ENCODE data around the gene OR2A12. TPM values are rescaled to one million over a fixed set of nuclear protein-coding genes. Genes with fewer than 3 reads are reported as not detected.
"Not testable (repeated sequence)": the region's sequence is repeated elsewhere in the genome, so short reads cannot be mapped to it uniquely, and the experiment has no call there.

OR2A12 gene, protein sequence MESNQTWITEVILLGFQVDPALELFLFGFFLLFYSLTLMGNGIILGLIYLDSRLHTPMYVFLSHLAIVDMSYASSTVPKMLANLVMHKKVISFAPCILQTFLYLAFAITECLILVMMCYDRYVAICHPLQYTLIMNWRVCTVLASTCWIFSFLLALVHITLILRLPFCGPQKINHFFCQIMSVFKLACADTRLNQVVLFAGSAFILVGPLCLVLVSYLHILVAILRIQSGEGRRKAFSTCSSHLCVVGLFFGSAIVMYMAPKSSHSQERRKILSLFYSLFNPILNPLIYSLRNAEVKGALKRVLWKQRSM
- not detected in 2 replicates for total RNA-seq (2014; rRNA removed; shearing (Covaris generic); ENCODE audit: low replicate concordance)

DNA sequence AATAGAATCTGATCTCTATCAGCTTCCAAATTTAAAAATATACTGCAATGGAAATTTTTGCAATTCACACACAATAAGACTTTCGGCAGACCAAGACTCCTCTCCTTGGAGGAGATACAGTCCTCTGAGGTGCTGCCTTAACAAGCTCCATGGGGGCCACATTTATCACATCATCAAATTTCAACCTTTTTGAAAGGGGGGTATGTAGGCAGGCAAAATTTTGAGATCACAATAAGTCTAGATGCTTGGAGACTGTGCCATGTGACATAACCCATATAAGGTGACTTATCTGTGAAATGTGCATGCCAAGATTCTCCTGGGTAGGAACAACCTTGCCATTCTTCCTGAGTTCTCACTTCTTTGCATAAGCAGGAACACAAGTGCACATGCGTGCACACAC is at the start of gene OR2A12:
Gene OR2A12, plus strand, starts transcription at position 301 of the 400 bp plus-strand sequence. CDS start 8,830 bp downstream, outside the sequence.
- H3K9me3 ChIP-seq: no peaks in the 10 kb centered on the region
- DNase-seq: no peak
- no peaks in the 10 kb centered on the region for H3K36me3 ChIP-seq
- H3K27me3 ChIP-seq: no peaks in the 10 kb centered on the region
- no peak within 1 kb of the TSS for H3K4me3 ChIP-seq

DNA sequence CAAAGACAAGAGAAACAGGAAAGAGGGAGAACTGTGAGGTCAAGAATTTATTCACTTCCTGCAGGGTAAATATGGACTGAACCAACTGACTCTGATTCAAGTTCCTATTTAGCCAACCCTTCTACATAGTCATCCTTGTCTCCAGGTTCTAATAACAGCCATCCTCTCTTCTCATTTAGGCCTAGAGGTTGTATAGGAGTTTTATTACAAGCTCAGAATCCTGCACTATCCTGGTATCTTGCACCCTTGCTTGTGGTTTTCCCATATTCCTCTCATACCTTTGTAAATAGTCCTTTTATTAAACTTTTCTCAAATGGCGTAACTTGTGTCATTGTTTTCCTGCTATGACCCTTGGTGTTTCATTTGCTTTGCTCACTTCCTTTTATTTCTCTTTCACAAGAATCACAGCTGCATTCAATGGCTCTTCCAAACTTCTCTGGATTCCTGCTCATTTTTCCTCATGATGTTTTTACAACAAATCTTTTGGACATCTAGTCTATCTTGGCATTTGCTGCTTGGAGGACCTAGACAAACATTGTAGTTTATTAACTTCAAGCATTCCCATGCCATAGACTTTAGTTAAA is 49.7 kb upstream of the OR2A12 start:
- H3K4me3 ChIP-seq: no peak overlapping the region
- no peaks in the 10 kb centered on the region for H3K36me3 ChIP-seq
- no peak for DNase-seq
- H3K27me3 ChIP-seq: no peaks in the 10 kb centered on the region
- H3K9me3 ChIP-seq: no peaks in the 10 kb centered on the region

DNA sequence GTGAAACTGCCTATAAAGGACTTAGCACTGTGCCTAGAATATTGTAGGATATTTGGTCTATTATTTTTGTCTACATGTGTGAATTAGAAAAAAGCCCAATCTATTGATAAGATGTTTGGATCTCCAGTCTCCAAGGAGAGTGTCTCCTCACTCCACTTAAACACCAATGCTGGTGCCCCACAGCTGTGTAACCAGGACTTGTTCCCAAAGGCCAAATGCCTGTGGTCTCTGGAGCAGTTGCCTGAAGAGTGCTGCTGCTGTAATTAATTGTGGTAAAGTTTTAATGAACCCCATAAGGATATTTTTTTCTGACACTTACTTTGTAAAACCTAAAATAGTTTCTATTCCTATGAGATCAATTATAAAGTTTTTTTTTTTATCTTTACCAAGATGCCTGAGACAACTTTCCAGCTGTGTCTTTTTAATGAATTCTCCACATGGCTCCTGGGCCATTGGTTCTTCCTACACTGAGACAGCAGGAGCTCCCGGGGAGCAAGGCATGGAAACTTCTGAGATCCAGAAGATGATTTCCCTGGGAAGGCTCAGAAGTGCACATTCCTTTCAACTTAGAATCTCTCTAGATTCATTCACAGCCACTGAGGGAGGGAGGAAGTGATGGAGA is 48.6 kb upstream of the OR2A12 start:
- no peaks in the 10 kb centered on the region for H3K27me3 ChIP-seq
- H3K9me3 ChIP-seq: no peaks in the 10 kb centered on the region
- no peaks in the 10 kb centered on the region for H3K36me3 ChIP-seq
- H3K4me3 ChIP-seq: no peak overlapping the region
- no peak for DNase-seq

GRCh38 chr7:144038887-144039286 is 47.2 kb upstream of the OR2A12 start:
- DNase-seq: no peak
- Histone ChIP-seq H3K9me3 (no peaks in the 10 kb centered on the region), H3K4me3 (no peak overlapping the region), H3K36me3 (no peaks in the 10 kb centered on the region), H3K27me3 (no peaks in the 10 kb centered on the region)

DNA sequence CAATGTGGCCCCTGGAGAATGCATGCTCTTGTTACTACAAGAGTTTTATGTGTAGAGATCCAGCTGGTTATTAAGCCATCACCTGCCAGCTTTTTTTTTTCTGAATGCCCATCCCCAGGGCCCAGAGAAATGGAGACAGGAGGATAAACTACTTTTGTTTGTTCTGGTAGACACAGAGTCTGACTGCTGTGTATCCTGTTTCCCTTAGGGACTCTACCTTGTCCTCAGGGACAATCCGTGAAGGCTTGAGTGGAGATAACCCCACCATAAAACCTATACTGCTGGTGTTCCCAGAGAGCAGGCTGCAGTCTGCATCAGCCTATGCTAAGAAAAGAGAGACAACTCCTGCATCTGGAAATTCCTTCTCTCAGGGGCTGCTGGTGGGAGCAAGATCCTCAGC is 37.4 kb upstream of the OR2A12 start, which contains the start of gene OR2A5:
Gene OR2A5, plus strand, starts transcription at position 301 of the 400 bp plus-strand sequence. CDS start 1,454 bp downstream, outside the sequence.
- Histone ChIP-seq H3K4me3 (no peak within 1 kb of the TSS), H3K36me3 (no peaks in the 10 kb centered on the region), H3K27me3 (no peaks in the 10 kb centered on the region), H3K9me3 (no peaks in the 10 kb centered on the region)
- DNase-seq: no peak

GRCh38 chr7:144049491-144049890 is 36.6 kb upstream of the OR2A12 start:
- H3K36me3 ChIP-seq: no peaks in the 10 kb centered on the region
- peak; percentile 30 for DNase-seq
- peaks cover 4% of the 10 kb centered on the region; the same call in 1 of the 2 replicates for H3K9me3 ChIP-seq
- no peaks in the 10 kb centered on the region for H3K27me3 ChIP-seq
- no peak overlapping the region for H3K4me3 ChIP-seq

GRCh38 chr7:144050093-144050492 is 36.0 kb upstream of the OR2A12 start:
- Histone ChIP-seq H3K9me3 (peaks cover 4% of the 10 kb centered on the region; the same call in 1 of the 2 replicates), H3K27me3 (no peaks in the 10 kb centered on the region), H3K36me3 (no peaks in the 10 kb centered on the region), H3K4me3 (no peak overlapping the region)
- DNase-seq: peak; percentile 58

- H3K27me3 ChIP-seq, H3K36me3 ChIP-seq, H3K4me3 ChIP-seq, DNase-seq, H3K9me3 ChIP-seq: not testable (repeated sequence)
Measured at GRCh38 chr7:144050884-144051283, 35.2 kb upstream of the OR2A12 start.

- no peaks in the 10 kb centered on the region for H3K27me3 ChIP-seq
- no peaks in the 10 kb centered on the region for H3K36me3 ChIP-seq
- peaks cover 4% of the 10 kb centered on the region; the same call in 1 of the 2 replicates for H3K9me3 ChIP-seq
- peak; percentile 62 for DNase-seq
- no peak overlapping the region for H3K4me3 ChIP-seq
Measured at GRCh38 chr7:144057954-144058353, 28.1 kb upstream of the OR2A12 start.

DNA sequence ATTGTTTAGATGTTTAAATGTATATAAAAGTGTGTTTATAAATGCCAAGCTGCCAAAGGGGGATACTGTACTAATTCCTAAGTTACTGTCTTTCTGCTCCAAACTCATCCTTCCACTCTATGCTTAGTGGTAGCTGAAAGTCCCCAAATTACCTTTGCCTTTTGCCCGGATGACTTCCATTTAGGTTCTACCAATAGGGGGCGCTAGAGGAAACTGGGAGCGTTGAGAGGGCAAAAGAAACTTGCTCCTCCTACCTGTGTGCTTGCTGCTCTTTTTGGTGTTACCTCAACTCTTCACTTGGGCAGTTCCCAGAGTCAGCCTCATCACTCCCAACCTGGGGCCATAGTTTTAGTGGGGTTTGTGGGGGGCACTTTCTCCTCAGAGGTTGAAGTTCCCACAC is 22.4 kb upstream of the OR2A12 start:
- no peak overlapping the region for H3K4me3 ChIP-seq
- no peaks in the 10 kb centered on the region for H3K36me3 ChIP-seq
- no peaks in the 10 kb centered on the region for H3K9me3 ChIP-seq
- no peak for DNase-seq
- H3K27me3 ChIP-seq: no peaks in the 10 kb centered on the region

GRCh38 chr7:144069511-144069910 is 16.6 kb upstream of the OR2A12 start, which contains the start of gene OR2A25:
TSS of gene OR2A25 (plus strand) at chr7:144069811. CDS start at chr7:144074220, 4,409 bp downstream.
- no peak within 1 kb of the TSS for H3K4me3 ChIP-seq
- no peaks in the 10 kb centered on the region for H3K9me3 ChIP-seq
- no peaks in the 10 kb centered on the region for H3K36me3 ChIP-seq
- no peaks in the 10 kb centered on the region for H3K27me3 ChIP-seq
- DNase-seq: no peak

- no peak for DNase-seq
- Histone ChIP-seq H3K4me3 (no peak overlapping the region), H3K27me3 (no peaks in the 10 kb centered on the region), H3K36me3 (no peaks in the 10 kb centered on the region), H3K9me3 (no peaks in the 10 kb centered on the region)
Measured at GRCh38 chr7:144069953-144070352, 16.1 kb upstream of the OR2A12 start.

GRCh38 chr7:144074374-144074773 is 11.7 kb upstream of the OR2A12 start:
- no peaks in the 10 kb centered on the region for H3K9me3 ChIP-seq
- no peak for DNase-seq
- H3K4me3 ChIP-seq: no peak overlapping the region

GRCh38 chr7:144086730-144087129 is 652 bp downstream of the OR2A12 start:
- Histone ChIP-seq H3K27me3 (no peaks in the 10 kb centered on the region), H3K36me3 (no peaks in the 10 kb centered on the region), H3K9me3 (no peaks in the 10 kb centered on the region), H3K4me3 (no peak overlapping the region)
- no peak for DNase-seq

More at GRCh38 chr7:144074374-144074773, 11.7 kb upstream of the OR2A12 start:
- no peaks in the 10 kb centered on the region for H3K36me3 ChIP-seq
- no peaks in the 10 kb centered on the region for H3K27me3 ChIP-seq

DNA sequence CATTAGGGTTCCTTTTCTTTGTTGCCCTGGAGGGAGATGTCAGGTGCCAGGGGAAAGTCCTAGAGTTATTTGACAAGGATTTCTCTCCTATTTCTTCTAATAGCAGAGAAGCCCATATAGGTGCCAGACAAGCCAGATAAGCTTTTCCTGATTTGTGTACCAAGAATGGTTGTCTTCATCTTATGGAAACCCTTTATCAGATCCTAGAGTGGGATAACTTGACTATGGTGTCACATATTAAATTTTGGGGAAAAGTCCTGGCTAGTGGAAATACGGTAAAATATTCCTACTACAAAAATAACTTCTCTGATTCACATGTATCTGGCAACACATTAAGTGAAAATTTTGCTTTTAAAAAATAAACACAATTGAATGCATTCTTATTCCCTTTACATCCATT is 1.2 kb downstream of the OR2A12 start:
- H3K9me3 ChIP-seq: no peaks in the 10 kb centered on the region

DNA sequence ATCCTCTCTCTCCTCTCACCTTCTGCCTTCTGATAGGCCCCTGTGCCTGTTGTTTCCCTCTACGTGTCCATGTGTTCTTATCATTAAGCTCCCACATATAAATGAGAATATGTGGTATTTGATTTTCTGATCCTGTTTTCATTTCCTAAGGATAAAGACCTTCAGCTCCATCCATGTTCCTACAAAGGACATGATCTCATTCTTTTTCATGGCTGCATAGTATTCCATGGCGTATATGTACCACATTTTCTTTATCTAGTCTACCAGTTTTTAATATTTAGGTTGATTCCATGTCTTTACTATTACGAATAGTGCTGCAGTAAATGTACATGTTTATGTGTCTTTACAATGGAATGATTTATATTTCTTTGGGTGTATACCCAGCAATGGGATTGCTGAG is 4.6 kb downstream of the OR2A12 start:
- no peaks in the 10 kb centered on the region for H3K27me3 ChIP-seq
- H3K9me3 ChIP-seq: no peaks in the 10 kb centered on the region
- H3K4me3 ChIP-seq: no peak overlapping the region
- no peak for DNase-seq
- no peaks in the 10 kb centered on the region for H3K36me3 ChIP-seq

More for the DNA sequence above, 1.2 kb downstream of the OR2A12 start:
- Histone ChIP-seq H3K4me3 (no peak overlapping the region), H3K36me3 (no peaks in the 10 kb centered on the region), H3K27me3 (no peaks in the 10 kb centered on the region)
- DNase-seq: no peak

GRCh38 chr7:144098776-144099175 is 12.7 kb downstream of the OR2A12 start:
- H3K9me3 ChIP-seq: no peaks in the 10 kb centered on the region
- no peaks in the 10 kb centered on the region for H3K27me3 ChIP-seq
- H3K4me3 ChIP-seq: no peak overlapping the region
- DNase-seq: no peak
- H3K36me3 ChIP-seq: no peaks in the 10 kb centered on the region

Data from MG63 (cell line).